OCI-LY7 (cell line): ENCODE results near the gene COX7B2. TPM values are rescaled to one million over a fixed set of nuclear protein-coding genes. Genes with fewer than 3 reads are reported as not detected.

Experiments used
- BruUV-seq: library from RNA; stranded (reverse); fragments of 400-500 nt; replicated peaks from 2 replicates; lab custom pipeline; 2021; lab: Mats Ljungman, UMichigan
- CTCF ChIA-PET: fragments of 300-600 bp; sonication (Branson Sonifier 250); formaldehyde crosslinking; loops from one replicate; lab custom pipeline; 2022; ENCODE audit warnings: antibody characterized with exemption; ENCODE audit not compliant: unreplicated experiment; lab: Charles Lee
- POLR2A ChIA-PET: fragments of 300-600 bp; sonication (Branson Sonifier 250); formaldehyde crosslinking; loops from one replicate; lab custom pipeline; 2022; ENCODE audit warnings: antibody characterized with exemption; lab: Charles Lee
- DNase-seq: peaks from one replicate; pipeline ENCODE4 v3.0.0-alpha.2; 2015; ENCODE audit warnings: low spot score
- H2AFZ ChIP-seq: fragments of 200-600 bp; sonication (generic), shearing (Covaris generic); 2 replicates; pipeline ENCODE4 v1.6.1; 2014; ENCODE audit warnings: mild to moderate bottlenecking, antibody characterized with exemption, low read length, moderate library complexity
- H3K27ac ChIP-seq: fragments of 200-600 bp; sonication (generic); 2 replicates; pipeline ENCODE4 v1.5.1; 2014; ENCODE audit warnings: mixed run types, low read depth, mild to moderate bottlenecking, moderate library complexity, low read length, inconsistent platforms; ENCODE audit not compliant: poor library complexity, severe bottlenecking
- H3K36me3 ChIP-seq: fragments of 200-600 bp; sonication (generic); 2 replicates; pipeline ENCODE4 v1.6.1; 2014; ENCODE audit warnings: mild to moderate bottlenecking, antibody characterized with exemption, low read length, moderate library complexity, mixed read lengths; ENCODE audit not compliant: insufficient read depth
- H3K4me1 ChIP-seq: fragments of 200-600 bp; sonication (generic); 2 replicates; pipeline ENCODE4 v1.5.1; 2014; ENCODE audit warnings: mild to moderate bottlenecking, low read length; ENCODE audit not compliant: insufficient read depth, poor library complexity, severe bottlenecking
- H3K4me2 ChIP-seq: fragments of 200-600 bp; sonication (generic); 2 replicates; pipeline ENCODE4 v1.6.1; 2014; ENCODE audit warnings: mild to moderate bottlenecking, low read length
- H3K4me3 ChIP-seq: fragments of 200-600 bp; sonication (generic); 2 replicates; pipeline ENCODE4 v1.5.1; 2014; ENCODE audit warnings: mild to moderate bottlenecking, low read depth, low read length; ENCODE audit not compliant: poor library complexity, severe bottlenecking
- H3K79me2 ChIP-seq: fragments of 200-600 bp; sonication (generic); 2 replicates; pipeline ENCODE4 v1.6.1; 2016; ENCODE audit warnings: low read depth, mild to moderate bottlenecking, low read length, moderate library complexity, mixed read lengths; ENCODE audit not compliant: insufficient read depth
- H3K9me2 ChIP-seq: fragments of 200-600 bp; sonication (generic); 2 replicates; pipeline ENCODE4 v1.6.1; 2016; ENCODE audit warnings: mild to moderate bottlenecking, low read length, mixed read lengths; ENCODE audit not compliant: insufficient read depth
- H3K9me3 ChIP-seq: fragments of 200-600 bp; sonication (generic); 2 replicates; pipeline ENCODE4 v1.6.1; 2014; ENCODE audit warnings: mild to moderate bottlenecking, mixed run types, low read length, mixed read lengths
- H4K20me1 ChIP-seq: fragments of 200-600 bp; sonication (generic); 2 replicates; pipeline ENCODE4 v1.6.1; 2014; ENCODE audit warnings: mild to moderate bottlenecking, antibody characterized with exemption, low read length, moderate library complexity, mixed read lengths; ENCODE audit not compliant: insufficient read depth
- CTCF ChIP-seq: fragments of 200-600 bp; sonication (generic); conservative IDR thresholded peaks from 2 replicates; pipeline ENCODE4 v1.5.1; 2014; ENCODE audit warnings: mild to moderate bottlenecking, antibody characterized with exemption, low read length, moderate library complexity, mixed read lengths
- EZH2phosphoT487 ChIP-seq: fragments of 200-600 bp; sonication (generic); IDR thresholded peaks from 2 replicates; pipeline ENCODE4 v1.6.1; 2018; ENCODE audit warnings: low read depth, borderline replicate concordance, mild to moderate bottlenecking, mixed run types, antibody characterized with exemption, low read length, moderate library complexity, mixed read lengths
- intact Hi-C: fragments of 100-400 bp; cut with micrococcal nuclease; formaldehyde crosslinking; loops from one replicate; pipeline ENCODE4 v1.10.0; 2022; ENCODE audit not compliant: unreplicated experiment
- total RNA-seq, 2 experiments: library from RNA; depleted of rRNA in 1 of 2; stranded (reverse); fragments of >200 nt in 1 of 2; shearing (Covaris generic) in 1 of 2; gene quantifications; 2 replicates each; pipeline ENCODE4 v1.2.3, GENCODE V29; 2014 to 2022

The COX7B2 gene
- total RNA-seq, 2 experiments from 2014 or later = not detected

- BruUV-seq = no TSS peak
- H3K36me3 ChIP-seq = no peaks in the 10 kb centered on the region
- H2AFZ ChIP-seq = no peak overlapping the region
- H3K4me1 ChIP-seq = no peaks in the 10 kb centered on the region
- POLR2A ChIA-PET = no interaction called here
- no peaks in the 10 kb centered on the region for H3K79me2 ChIP-seq
- DNase-seq = no peak
- H3K9me3 ChIP-seq = no peaks in the 10 kb centered on the region
- H3K9me2 ChIP-seq = no peaks in the 10 kb centered on the region
- TF ChIP-seq EZH2phosphoT487 (no peak), CTCF (no peak)
- H3K4me2 ChIP-seq = no peak overlapping the region
- CTCF ChIA-PET = no interaction called here
- no peak overlapping the region for H3K27ac ChIP-seq
- H3K4me3 ChIP-seq = no peak overlapping the region
- no peaks in the 10 kb centered on the region for H4K20me1 ChIP-seq
- intact Hi-C loops = no loop called here
Observed at GRCh38 chr4:46730075-46730474, 179.0 kb downstream of the COX7B2 start.

GRCh38 chr4:46720055-46720454, 189.0 kb downstream of the COX7B2 start:
- Histone ChIP-seq H4K20me1 (no peaks in the 10 kb centered on the region), H3K79me2 (no peaks in the 10 kb centered on the region), H3K27ac (no peak overlapping the region), H3K4me3 (no peak overlapping the region), H3K36me3 (no peaks in the 10 kb centered on the region), H3K9me3 (no peaks in the 10 kb centered on the region), H3K9me2 (no peaks in the 10 kb centered on the region), H2AFZ (no peak overlapping the region), H3K4me2 (no peak overlapping the region), H3K4me1 (no peaks in the 10 kb centered on the region)
- TF ChIP-seq CTCF = no peak
- no peak for TF ChIP-seq EZH2phosphoT487
- no TSS peak for BruUV-seq
- intact Hi-C loops = no loop called here
- no peak for DNase-seq
- ChIA-PET POLR2A (interaction anchor here (0.5 to 1.0 kb wide), 2 partner anchors 8 to 50 kb away, joined by 3 to 4 read pairs; no protein-coding TSS in a partner anchor), CTCF (no interaction called here)

GRCh38 chr4:46717950-46718349, 191.1 kb downstream of the COX7B2 start:
- CTCF ChIA-PET = no interaction called here
- no peak overlapping the region for H3K4me3 ChIP-seq

More at GRCh38 chr4:46717950-46718349, 191.1 kb downstream of the COX7B2 start:
- Histone ChIP-seq H3K27ac (no peak overlapping the region), H3K9me3 (no peaks in the 10 kb centered on the region), H3K4me2 (no peak overlapping the region), H4K20me1 (no peaks in the 10 kb centered on the region), H3K36me3 (no peaks in the 10 kb centered on the region), H3K9me2 (no peaks in the 10 kb centered on the region), H3K79me2 (no peaks in the 10 kb centered on the region), H3K4me1 (no peaks in the 10 kb centered on the region), H2AFZ (no peak overlapping the region)
- POLR2A ChIA-PET = no interaction called here
- no peak for TF ChIP-seq CTCF
- TF ChIP-seq EZH2phosphoT487 = no peak
- BruUV-seq = no TSS peak
- DNase-seq = no peak
- intact Hi-C loops = no loop called here
